Common myeloid progenitor, CD34-positive (primary cell): ENCODE results near the gene CACNA1B.

Source experiments
- CTCF ChIA-PET: fragments of 350-600 bp; sonication (Branson Sonifier 250); formaldehyde crosslinking; loops from one replicate; lab custom pipeline; 2021; ENCODE audit warnings: antibody characterized with exemption; lab: Charles Lee
- POLR2A ChIA-PET: fragments of 350-600 bp; sonication (Branson Sonifier 250); formaldehyde crosslinking; loops from one replicate; lab custom pipeline; 2021; ENCODE audit warnings: antibody characterized with exemption; lab: Charles Lee
- DNase-seq, 3 donors: peaks; one replicate each; pipeline versions ENCODE4 v3.0.0 to v3.0.0-alpha.2; 2013
- H3K27ac ChIP-seq, 2 experiments: 1 replicate in 1 of 2; 2 replicates in 1 of 2; pipeline ENCODE4 v1.7.0; 2013; ENCODE audit warnings: inconsistent platforms in 2 of 2, low read length in 2 of 2, mild to moderate bottlenecking in 2 of 2, low read depth in 1 of 2, moderate library complexity in 1 of 2; ENCODE audit not compliant: severe bottlenecking in 2 of 2, insufficient read depth in 1 of 2, poor library complexity in 1 of 2
- H3K27me3 ChIP-seq, 5 experiments: replicated peaks in 2 of 5; 1 replicate in 3 of 5; 2 replicates in 2 of 5; pipeline versions ENCODE4 v1.6.1 to v1.7.0; 2013; ENCODE audit warnings: low read length in 4 of 5, mild to moderate bottlenecking in 2 of 5, moderate library complexity in 2 of 5, inconsistent platforms in 1 of 5; ENCODE audit not compliant: insufficient read depth in 5 of 5, control insufficient read depth in 4 of 5
- H3K36me3 ChIP-seq, 4 experiments: 1 replicate in 2 of 4; 2 replicates in 2 of 4; pipeline versions ENCODE4 v1.6.1 to v1.7.0; 2013; ENCODE audit warnings: low read length in 3 of 4, control low read depth in 1 of 4, mild to moderate bottlenecking in 1 of 4; ENCODE audit not compliant: control insufficient read depth in 4 of 4, insufficient read depth in 4 of 4
- H3K4me1 ChIP-seq, 4 experiments: 1 replicate in 3 of 4; 2 replicates in 1 of 4; pipeline versions ENCODE4 v1.6.1 to v1.7.1; 2013; ENCODE audit warnings: low read length in 3 of 4, mild to moderate bottlenecking in 3 of 4, control low read depth in 1 of 4, inconsistent platforms in 1 of 4, moderate library complexity in 1 of 4; ENCODE audit not compliant: control insufficient read depth in 4 of 4, insufficient read depth in 4 of 4; ENCODE audit errors: control extremely low read depth in 1 of 4
- H3K4me3 ChIP-seq, 7 experiments: 1 replicate in 4 of 7; 2 replicates in 3 of 7; pipeline versions ENCODE4 v1.5.1 to v1.7.0; 2013; ENCODE audit warnings: mild to moderate bottlenecking in 7 of 7, low read length in 6 of 7, moderate library complexity in 6 of 7, inconsistent platforms in 2 of 7, low read depth in 2 of 7, control low read depth in 1 of 7; ENCODE audit not compliant: insufficient read depth in 4 of 7, control insufficient read depth in 1 of 7; ENCODE audit errors: extremely low read depth in 1 of 7
- H3K9me3 ChIP-seq, 5 experiments: 1 replicate in 4 of 5; 2 replicates in 1 of 5; pipeline versions ENCODE4 v1.6.1 to v1.7.1; 2013; ENCODE audit warnings: low read length in 4 of 5, mild to moderate bottlenecking in 2 of 5, inconsistent platforms in 1 of 5, low read depth in 1 of 5, moderate library complexity in 1 of 5; ENCODE audit not compliant: control insufficient read depth in 4 of 5, insufficient read depth in 2 of 5; ENCODE audit errors: control extremely low read depth in 1 of 5
- WGBS: methylation state at CpG from one replicate; pipeline ENCODE4 v1.1.5; 2013; ENCODE audit not compliant: insufficient coverage; 5-methylcytosine and 5-hydroxymethylcytosine counted together

CACNA1B gene

GRCh38 chr9:138116521-138116920, 238.9 kb downstream of the CACNA1B start:
- no peaks in the 10 kb centered on the region for H3K9me3 ChIP-seq
- POLR2A ChIA-PET = no interaction called here
- H3K4me3 ChIP-seq = no peak overlapping the region
- no peak for DNase-seq
- no peaks in the 10 kb centered on the region for H3K36me3 ChIP-seq
- H3K4me1 ChIP-seq = no peaks in the 10 kb centered on the region
- H3K27me3 ChIP-seq = peaks cover 0 to 12% (median 2%) of the 10 kb centered on the region in 5 experiments
- no peak overlapping the region for H3K27ac ChIP-seq
- CTCF ChIA-PET = no interaction called here
- 100% methylated on average over 5 of the region's 6 CpGs for WGBS

- H3K4me3 ChIP-seq = no peak overlapping the region
- peaks cover 0 to 12% (median 2%) of the 10 kb centered on the region in 5 experiments for H3K27me3 ChIP-seq
- H3K4me1 ChIP-seq = no peaks in the 10 kb centered on the region
- WGBS = 95% methylated on average over 12 of the region's 14 CpGs
- no peak for DNase-seq
- CTCF ChIA-PET = no interaction called here
- POLR2A ChIA-PET = no interaction called here
- H3K36me3 ChIP-seq = no peaks in the 10 kb centered on the region
- H3K9me3 ChIP-seq = no peaks in the 10 kb centered on the region
- no peak overlapping the region for H3K27ac ChIP-seq
These were observed 239.6 kb downstream of the CACNA1B start for GRCh38 chr9:138117101-138117750.

DNA sequence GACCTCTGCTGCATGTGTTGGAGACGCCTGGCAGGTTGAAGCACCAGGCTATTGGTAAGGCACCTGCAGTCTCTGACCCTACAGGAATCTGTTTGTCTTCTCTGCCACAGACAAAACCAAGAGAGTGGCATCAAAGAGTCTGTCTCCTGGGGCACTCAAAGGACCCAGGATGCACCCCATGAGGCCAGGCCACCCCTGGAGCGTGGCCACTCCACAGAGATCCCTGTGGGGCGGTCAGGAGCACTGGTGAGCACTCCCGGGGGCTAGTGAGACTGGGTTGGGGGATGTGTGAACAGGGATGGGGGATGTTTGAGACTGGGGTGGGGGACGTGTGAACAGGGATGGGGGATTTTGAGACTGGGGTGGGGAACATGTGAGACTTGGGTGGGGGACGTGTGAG, 240.3 kb downstream of the CACNA1B start:
- ChIA-PET CTCF (no interaction called here), POLR2A (no interaction called here)
- no peak for DNase-seq
- H3K9me3 ChIP-seq = no peaks in the 10 kb centered on the region
- 70% methylated on average over 3 of the region's 6 CpGs for WGBS
- peaks cover 0 to 9% (median 2%) of the 10 kb centered on the region in 5 experiments for H3K27me3 ChIP-seq
- no peaks in the 10 kb centered on the region for H3K4me1 ChIP-seq
- no peaks in the 10 kb centered on the region for H3K36me3 ChIP-seq
- H3K4me3 ChIP-seq = no peak overlapping the region
- H3K27ac ChIP-seq = no peak overlapping the region

GRCh38 chr9:138118601-138119071, 241.1 kb downstream of the CACNA1B start:
- Histone ChIP-seq H3K27ac (no peak overlapping the region), H3K36me3 (no peaks in the 10 kb centered on the region), H3K9me3 (no peaks in the 10 kb centered on the region), H3K4me1 (no peaks in the 10 kb centered on the region), H3K4me3 (no peak overlapping the region), H3K27me3 (peaks cover 0 to 8% (median 2%) of the 10 kb centered on the region in 5 experiments)
- DNase-seq = no peak
- ChIA-PET POLR2A (no interaction called here), CTCF (no interaction called here)
- 92% methylated on average over 10 of the region's 14 CpGs for WGBS

GRCh38 chr9:138119202-138120027, 241.8 kb downstream of the CACNA1B start:
- 93% methylated on average over 22 of the region's 25 CpGs for WGBS
- Histone ChIP-seq H3K4me3 (no peak overlapping the region), H3K27ac (no peak overlapping the region), H3K36me3 (no peaks in the 10 kb centered on the region), H3K27me3 (peaks cover 0 to 8% (median 2%) of the 10 kb centered on the region in 5 experiments), H3K4me1 (no peaks in the 10 kb centered on the region), H3K9me3 (no peaks in the 10 kb centered on the region)
- CTCF ChIA-PET = no interaction called here
- no peak for DNase-seq
- POLR2A ChIA-PET = no interaction called here

- peaks cover 0 to 8% (median 2%) of the 10 kb centered on the region in 5 experiments for H3K27me3 ChIP-seq
- no peak overlapping the region for H3K27ac ChIP-seq
- no peaks in the 10 kb centered on the region for H3K4me1 ChIP-seq
- H3K4me3 ChIP-seq = no peak overlapping the region
- DNase-seq = no peak
- 98% methylated on average over 22 of the region's 23 CpGs for WGBS
- POLR2A ChIA-PET = no interaction called here
- CTCF ChIA-PET = no interaction called here
- H3K36me3 ChIP-seq = no peaks in the 10 kb centered on the region
- H3K9me3 ChIP-seq = no peaks in the 10 kb centered on the region
These were observed 242.5 kb downstream of the CACNA1B start for GRCh38 chr9:138120072-138120471.
